ENCODE results near the gene FAM240A.
A peak's percentile ranks its signal among the peaks of the same experiment; 100 is the strongest.

Gene FAM240A

GRCh38 chr3:46628901-46629369 is 16.6 kb downstream of the FAM240A start:
- no peak for DNase-seq

GRCh38 chr3:46629551-46630517 is 17.5 kb downstream of the FAM240A start:
- peak; percentile 10 for DNase-seq

- DNase-seq = no peak
Measured at GRCh38 chr3:46632792-46633191, 20.5 kb downstream of the FAM240A start.

GRCh38 chr3:46634856-46635255 is 22.5 kb downstream of the FAM240A start:
- DNase-seq = no peak

- no peak for DNase-seq
Measured at GRCh38 chr3:46639221-46639620, 26.9 kb downstream of the FAM240A start.

- no peak for DNase-seq
Measured at GRCh38 chr3:46640927-46641326, 28.6 kb downstream of the FAM240A start.

- DNase-seq = no peak
Measured at GRCh38 chr3:46642971-46643370, 30.6 kb downstream of the FAM240A start.

GRCh38 chr3:46643701-46644100 is 31.4 kb downstream of the FAM240A start:
- DNase-seq = no peak

GRCh38 chr3:46646700-46647099 is 34.4 kb downstream of the FAM240A start:
- no peak for DNase-seq

- DNase-seq = no peak
Measured at GRCh38 chr3:46648096-46648495, 35.8 kb downstream of the FAM240A start.

GRCh38 chr3:46649436-46649835 is 37.1 kb downstream of the FAM240A start:
- DNase-seq = no peak

- DNase-seq = no peak
Measured at GRCh38 chr3:46651084-46651483, 38.8 kb downstream of the FAM240A start.

- no peak for DNase-seq
Measured at GRCh38 chr3:46655271-46655670, 42.9 kb downstream of the FAM240A start.

- DNase-seq = no peak
Measured at GRCh38 chr3:46656778-46657556, 44.6 kb downstream of the FAM240A start.

GRCh38 chr3:46659285-46659684 is 47.0 kb downstream of the FAM240A start:
- DNase-seq = no peak

- DNase-seq = no peak
Measured at GRCh38 chr3:46660003-46660402, 47.7 kb downstream of the FAM240A start.

- peak; percentile 5 for DNase-seq
Measured at GRCh38 chr3:46660543-46661523, 48.5 kb downstream of the FAM240A start.

GRCh38 chr3:46661776-46662766 is 49.7 kb downstream of the FAM240A start:
- no peak for DNase-seq

- peak; percentile 6 for DNase-seq
Measured at GRCh38 chr3:46662771-46663551, 50.6 kb downstream of the FAM240A start.

- peak; percentile 69 for DNase-seq
Measured at GRCh38 chr3:46663591-46664135, 51.3 kb downstream of the FAM240A start.
